Thyroid gland (tissue), 4 donors: ENCODE results near the gene MYADML2. TPM values are rescaled to one million over a fixed set of nuclear protein-coding genes. Genes with fewer than 3 reads are reported as not detected.

Source experiments
- DNase-seq, 2 donors: peaks; one replicate each; pipeline ENCODE4 v3.0.0-alpha.2; 2019
- H3K27ac ChIP-seq, 3 donors: fragments of 200-600 bp; sonication (generic); 1 replicate in 2 of 3; 2 replicates in 1 of 3; pipeline ENCODE4 v1.5.1; 2016 to 2019; ENCODE audit warnings: mild to moderate bottlenecking in 1 of 3, moderate library complexity in 1 of 3
- H3K27me3 ChIP-seq: fragments of 200-600 bp; sonication (generic); one replicate; pipeline ENCODE4 v1.5.1; 2019
- H3K36me3 ChIP-seq, 2 donors: fragments of 200-600 bp; sonication (generic); one replicate each; pipeline ENCODE4 v1.5.1; 2016 to 2019
- H3K4me1 ChIP-seq, 2 donors: fragments of 200-600 bp; sonication (generic); one replicate each; pipeline ENCODE4 v1.5.1; 2017 to 2019
- H3K4me3 ChIP-seq, 3 donors: fragments of 200-600 bp; sonication (generic); replicated peaks in 1 of 3; 1 replicate in 2 of 3; 2 replicates in 1 of 3; pipeline ENCODE4 v1.5.1; 2016; ENCODE audit warnings: mild to moderate bottlenecking in 1 of 3
- H3K9me3 ChIP-seq: fragments of 200-600 bp; sonication (generic); one replicate; pipeline ENCODE4 v1.5.1; 2017
- CTCF ChIP-seq, 6 experiments: fragments of 200-600 bp in 3 of 6; fragments of 450-650 bp in 3 of 6; sonication (generic) in 3 of 6; IDR thresholded peaks; one replicate each; pipeline ENCODE4 v1.5.1; 2016 to 2019; ENCODE audit warnings: antibody characterized with exemption in 6 of 6, mild to moderate bottlenecking in 2 of 6, inconsistent platforms in 1 of 6, moderate library complexity in 1 of 6
- POLR2A ChIP-seq, 2 donors: fragments of 450-650 bp; IDR thresholded peaks; one replicate each; pipeline ENCODE4 v1.6.1; 2017; ENCODE audit warnings: antibody characterized with exemption in 2 of 2, mild to moderate bottlenecking in 2 of 2, moderate library complexity in 1 of 2
- WGBS, 2 donors: methylation state at CpG; one replicate each; pipeline ENCODE4 v1.1.5; 2017; 5-methylcytosine and 5-hydroxymethylcytosine counted together
- intact Hi-C: fragments of 100-400 bp; cut with DNase I; formaldehyde crosslinking; loops from one replicate; pipeline ENCODE4 v1.15.1; 2023
- total RNA-seq, 4 donors: library from RNA; depleted of rRNA; stranded (reverse); fragments of >200 nt; gene quantifications; one replicate each; pipeline ENCODE4 v1.2.3, GENCODE V29; 2016

MYADML2 gene
- total RNA-seq, 4 donors from 2014 or later: not detected

GRCh38 chr17:81977211-81977808, 30.3 kb upstream of the MYADML2 start, which contains the start of gene ASPSCR1:
TSS of gene ASPSCR1 (plus strand) at chr17:81977629. CDS start at chr17:81977647, 18 bp downstream.
- TF ChIP-seq CTCF (IDR thresholded peaks at IDR 0.05): no peak
- TF ChIP-seq POLR2A (IDR thresholded peaks at IDR 0.05): peak in 1 of 2 donors; percentile 76
- no peaks in the 10 kb centered on the region for H3K27me3 ChIP-seq
- 0 to 4% methylated on average over 11 of the region's 76 CpGs for WGBS, 2 donors
- no peaks in the 10 kb centered on the region for H3K9me3 ChIP-seq
- DNase-seq: peak; percentile 88
- intact Hi-C loops: no loop called here
- H3K36me3 ChIP-seq: no peaks in the 10 kb centered on the region
- peak within 1 kb of the TSS; percentile 77 to 91 (median 90) for H3K27ac ChIP-seq
- H3K4me3 ChIP-seq: peak within 1 kb of the TSS; percentile 79 to 95 (median 82)
- H3K4me1 ChIP-seq: peaks cover 19 to 23% of the 10 kb centered on the region in 2 donors

- 35 to 40% methylated on average over 17 to 18 of the region's 30 CpGs for WGBS, 2 donors
- Histone ChIP-seq H3K4me3 (peak overlapping the region; percentile 79 to 95 (median 82)), H3K9me3 (no peaks in the 10 kb centered on the region), H3K27me3 (no peaks in the 10 kb centered on the region), H3K4me1 (peaks cover 17 to 18% of the 10 kb centered on the region in 2 donors), H3K36me3 (no peaks in the 10 kb centered on the region), H3K27ac (peak overlapping the region in 2 of 3 donors; percentile 90 to 91)
- TF ChIP-seq POLR2A (IDR thresholded peaks at IDR 0.05) (no peak), CTCF (IDR thresholded peaks at IDR 0.05) (peak in 1 of 6 experiments; percentile 1)
- intact Hi-C loops: no loop called here
- peak; percentile 77 to 81 for DNase-seq
These were observed 29.5 kb upstream of the MYADML2 start for GRCh38 chr17:81976332-81977210.

- intact Hi-C loops: no loop called here
These were observed 26.4 kb upstream of the MYADML2 start for GRCh38 chr17:81973432-81973831.

GRCh38 chr17:81968850-81969812, 22.1 kb upstream of the MYADML2 start:
- H3K36me3 ChIP-seq: no peaks in the 10 kb centered on the region
- no peak overlapping the region for H3K27ac ChIP-seq
- H3K4me1 ChIP-seq: peaks cover 10 to 15% of the 10 kb centered on the region in 2 donors
- intact Hi-C loops: no loop called here
- H3K27me3 ChIP-seq: no peaks in the 10 kb centered on the region
- no peaks in the 10 kb centered on the region for H3K9me3 ChIP-seq
- no peak overlapping the region for H3K4me3 ChIP-seq
- 78 to 86% methylated on average over 8 to 11 of the region's 12 CpGs for WGBS, 2 donors
- no peak for TF ChIP-seq POLR2A (IDR thresholded peaks at IDR 0.05)
- no peak for TF ChIP-seq CTCF (IDR thresholded peaks at IDR 0.05)
- no peak for DNase-seq

More at GRCh38 chr17:81973432-81973831, 26.4 kb upstream of the MYADML2 start:
- Histone ChIP-seq H3K4me1 (peaks cover 9 to 10% of the 10 kb centered on the region in 2 donors), H3K36me3 (no peaks in the 10 kb centered on the region), H3K27ac (no peak overlapping the region), H3K27me3 (no peaks in the 10 kb centered on the region), H3K9me3 (no peaks in the 10 kb centered on the region), H3K4me3 (no peak overlapping the region)
- TF ChIP-seq CTCF (IDR thresholded peaks at IDR 0.05): no peak
- TF ChIP-seq POLR2A (IDR thresholded peaks at IDR 0.05): no peak
- no peak for DNase-seq
